GM10266 (cell line): Measurements from ENCODE around the gene TMEM170B.

Experiments
- DNase-seq: peaks from one replicate; pipeline ENCODE4 v3.0.0; 2012; ENCODE audit errors: extremely low spot score
- CTCF ChIP-seq: IDR thresholded peaks from 2 replicates; pipeline ENCODE4 v1.5.1; 2012; ENCODE audit warnings: mild to moderate bottlenecking, low read depth; ENCODE audit not compliant: control insufficient read depth, insufficient read depth; ENCODE audit errors: missing control alignments

The TMEM170B gene

GRCh38 chr6:11515763-11516162 lies 21.8 kb upstream of the TMEM170B start:
- no peak for TF ChIP-seq CTCF
- DNase-seq, result no peak

- TF ChIP-seq CTCF, result no peak
- DNase-seq, result no peak
Measured at GRCh38 chr6:11522812-11523605, 14.5 kb upstream of the TMEM170B start.

GRCh38 chr6:11525468-11526155 lies 11.9 kb upstream of the TMEM170B start:
- TF ChIP-seq CTCF, result no peak

GRCh38 chr6:11526156-11526505 lies 11.4 kb upstream of the TMEM170B start:
- no peak for TF ChIP-seq CTCF
- no peak for DNase-seq

More at GRCh38 chr6:11525468-11526155, 11.9 kb upstream of the TMEM170B start:
- no peak for DNase-seq

GRCh38 chr6:11527274-11527870 lies 10.2 kb upstream of the TMEM170B start:
- no peak for DNase-seq
- no peak for TF ChIP-seq CTCF

- no peak for TF ChIP-seq CTCF
- DNase-seq, result no peak
Measured at GRCh38 chr6:11528996-11529395, 8.6 kb upstream of the TMEM170B start.

GRCh38 chr6:11532097-11532496 lies 5.5 kb upstream of the TMEM170B start:
- no peak for TF ChIP-seq CTCF
- no peak for DNase-seq
